H1 (cell line): Measurements from ENCODE around the gene LOXL4.

Experiments
- CREB1 ChIP-seq: IDR thresholded peaks from 2 replicates; pipeline ENCODE4 v1.6.1; 2012; ENCODE audit warnings: inconsistent platforms
- CTCF ChIP-seq, 3 experiments: IDR thresholded peaks; 1 replicate in 2 of 3; 2 replicates in 1 of 3; pipeline versions ENCODE4 v1.5.1 to v1.6.1; 2011; ENCODE audit warnings: low read length in 3 of 3, mild to moderate bottlenecking in 3 of 3, inconsistent platforms in 2 of 3, low read depth in 1 of 3, moderate library complexity in 1 of 3; ENCODE audit not compliant: insufficient read depth in 1 of 3; ENCODE audit errors: control extremely low read depth in 1 of 3
- KDM1A ChIP-seq: fragments of 200-600, 300-600 bp; sonication (generic); IDR thresholded peaks from 2 replicates; pipeline ENCODE4 v1.7.1; 2016; ENCODE audit warnings: mild to moderate bottlenecking, low read length, borderline replicate concordance
- MAX ChIP-seq: IDR thresholded peaks from 2 replicates; pipeline ENCODE4 v1.6.1; 2012; ENCODE audit warnings: inconsistent platforms
- POLR2A ChIP-seq, 2 experiments: IDR thresholded peaks; 1 replicate in 1 of 2; 2 replicates in 1 of 2; pipeline ENCODE4 v1.6.1; 2011; ENCODE audit warnings: low read depth in 2 of 2, low read length in 2 of 2, mild to moderate bottlenecking in 2 of 2; ENCODE audit errors: control extremely low read depth in 1 of 2
- POLR2AphosphoS5 ChIP-seq: IDR thresholded peaks from 2 replicates; pipeline ENCODE4 v1.6.1; 2011; ENCODE audit warnings: low read depth, low read length
- RAD21 ChIP-seq, 2 experiments: IDR thresholded peaks in 1 of 2; conservative IDR thresholded peaks in 1 of 2; 2 replicates each; pipeline ENCODE4 v1.6.1; 2011; ENCODE audit warnings: low read depth in 2 of 2, low read length in 2 of 2, improper control_type of control experiment in 1 of 2, inconsistent platforms in 1 of 2, mild to moderate bottlenecking in 1 of 2, moderate library complexity in 1 of 2
- SAP30 ChIP-seq: fragments of 300-600 bp; sonication (generic); IDR thresholded peaks from 2 replicates; pipeline ENCODE4 v1.7.1; 2012; ENCODE audit warnings: low read length, moderate library complexity, mild to moderate bottlenecking, inconsistent platforms; ENCODE audit not compliant: insufficient read depth, insufficient replicate concordance
- SIX5 ChIP-seq: IDR thresholded peaks from 2 replicates; pipeline ENCODE4 v1.6.1; 2011; ENCODE audit warnings: mild to moderate bottlenecking, low read depth, low read length
- USF2 ChIP-seq: IDR thresholded peaks from 2 replicates; pipeline ENCODE4 v1.6.1; 2011; ENCODE audit warnings: low read length, improper control_type of control experiment
- YY1 ChIP-seq: IDR thresholded peaks from 2 replicates; pipeline ENCODE4 v1.6.1; 2011; ENCODE audit warnings: low read depth, mild to moderate bottlenecking, low read length

GRCh38 chr10:98316170-98316569, 48.2 kb upstream of the LOXL4 start:
- TF ChIP-seq YY1 (no peak), CTCF (IDR thresholded peaks at IDR 0.05; ENCODE audit: control extremely low read depth in 1 of 3, insufficient read depth in 1 of 3, low read depth in 1 of 3, low read length in 3 of 3) (no peak), SAP30 (no peak), RAD21 (IDR thresholded peaks at IDR 0.05 in 1 of 2, conservative IDR thresholded peaks at IDR 0.05 in 1 of 2; ENCODE audit: low read depth in 2 of 2, low read length in 2 of 2) (no peak), POLR2A (IDR thresholded peaks at IDR 0.05; ENCODE audit: control extremely low read depth in 1 of 2, low read depth in 2 of 2, low read length in 2 of 2) (no peak), KDM1A (no peak), CREB1 (no peak), SIX5 (no peak), MAX (no peak), POLR2AphosphoS5 (no peak), USF2 (no peak)
